H1 (cell line): Measurements from ENCODE around the gene BNC2. TPM values are rescaled to one million over a fixed set of nuclear protein-coding genes. Genes with fewer than 3 reads are reported as not detected.

Experiments used
- SAP30 ChIP-seq: fragments of 300-600 bp; sonication (generic); IDR thresholded peaks from 2 replicates; pipeline ENCODE4 v1.7.1; 2012; ENCODE audit warnings: low read length, moderate library complexity, mild to moderate bottlenecking, inconsistent platforms; ENCODE audit not compliant: insufficient read depth, insufficient replicate concordance
- polyA plus RNA-seq, 7 experiments: library from polyadenylated mRNA; depleted of rRNA in 3 of 7; stranded (reverse) in 5 of 7; unstranded in 2 of 7; fragments of >200 nt in 5 of 7; fragments of 200-250 nt in 2 of 7; gene quantifications; 1 replicate in 5 of 7; 2 replicates in 1 of 7; 4 replicates in 1 of 7; pipeline versions ENCODE4 v1.2.1 to v1.2.3, GENCODE V29; 2011 to 2013; ENCODE audit warnings: missing spikeins in 2 of 7, mixed read lengths in 2 of 7
- total RNA-seq: library from RNA; stranded (reverse); fragmentation: NEBNext Ultra II Directional; extraction: Animal tissue kit (Norgen Biotek cat#: 25700); gene quantifications from 2 replicates; pipeline ENCODE4 v1.2.1, GENCODE V29; 2021

Gene BNC2
- total and polyA plus RNA-seq, 2 of the 8 experiments (the other 6 are each of a cell fraction or from before 2014, with no cell fraction given), result 16.0 to 26.8 TPM

DNA sequence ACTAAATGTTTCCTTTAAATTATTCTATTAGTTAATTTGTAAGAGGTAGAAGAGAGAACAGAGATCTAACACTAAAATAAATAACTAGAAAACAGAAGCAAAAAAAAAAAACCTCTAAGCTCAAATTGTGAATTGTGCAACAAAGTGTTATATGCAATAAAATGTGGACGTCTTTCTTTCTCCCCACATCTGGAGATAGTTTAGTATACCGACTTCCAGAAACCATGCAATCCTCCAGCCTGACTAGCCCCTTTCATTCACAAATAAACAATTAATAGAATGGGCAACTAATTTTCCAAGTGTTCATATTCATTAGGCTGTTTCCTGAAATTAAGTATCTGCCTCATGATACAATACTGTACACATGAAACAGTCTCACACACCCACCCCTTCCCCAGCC is 258.5 kb downstream of the BNC2 start (continued):
- no peak for TF ChIP-seq SAP30
- TF ChIP-seq, all 59 proteins: peak for 0
